GM18517 (cell line): ENCODE data around the gene ZDHHC16.

ENCODE experiments used
- ATAC-seq: cut with Tn5 transposase; IDR thresholded peaks from one replicate; pipeline ENCODE4 v1.9.1; 2021; ENCODE audit warnings: mild to moderate bottlenecking, moderate library complexity; ENCODE audit not compliant: unreplicated experiment

ZDHHC16 gene

DNA sequence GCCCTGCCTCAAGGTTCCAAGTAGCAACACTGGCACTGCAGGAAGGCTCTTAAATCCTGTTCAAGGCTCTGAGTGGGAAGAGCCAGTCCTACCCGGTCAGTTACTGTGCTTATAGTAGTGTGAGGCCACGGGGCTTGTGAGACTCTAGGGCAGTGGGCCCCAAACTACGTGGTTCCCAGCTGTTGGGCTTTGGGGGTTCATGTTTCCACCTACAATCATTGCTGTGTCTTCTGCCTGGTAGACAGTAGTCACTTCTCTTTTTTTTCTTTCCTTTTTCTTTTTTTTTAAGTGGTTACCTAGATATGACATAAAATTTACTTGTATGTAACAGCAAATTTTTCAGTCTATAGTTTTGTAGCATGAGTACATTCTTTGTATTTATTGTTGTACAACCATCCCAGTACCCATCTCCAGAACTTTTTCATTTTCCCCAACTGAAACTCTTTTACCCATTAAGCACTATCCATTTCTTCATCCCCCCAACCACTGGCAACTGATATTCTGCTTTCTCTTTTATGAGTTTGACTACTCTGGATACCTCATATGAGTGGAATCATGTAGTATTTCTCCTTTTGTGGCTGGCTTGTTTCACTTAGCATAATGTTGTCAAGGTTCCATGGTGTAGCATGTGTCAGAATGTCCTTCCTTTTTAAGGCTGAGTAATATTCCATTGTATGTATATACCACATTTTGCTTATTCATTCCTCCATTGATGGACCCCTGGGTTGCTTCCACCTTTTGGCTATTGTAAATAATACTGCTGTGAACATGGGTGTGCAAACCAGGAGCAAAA is 60.4 kb downstream of the ZDHHC16 start:
- no peak for ATAC-seq
